Psoas muscle (tissue), 8 donors: ENCODE measurements around the gene GALNT9. TPM values are rescaled to one million over a fixed set of nuclear protein-coding genes. Genes with fewer than 3 reads are reported as not detected.

Source experiments
- ATAC-seq, 4 donors: fragments of 200-7000 bp; cut with Tn5 transposase; one replicate each; pipeline ENCODE4 v1.9.1; 2020; ENCODE audit warnings: moderate library complexity in 3 of 4, mild to moderate bottlenecking in 2 of 4
- DNase-seq, 2 donors: peaks; one replicate each; pipeline ENCODE4 v3.0.0-alpha.2; 2020
- H3K27ac ChIP-seq: fragments of 200-600 bp; one replicate; pipeline ENCODE4 v1.8.0; 2022
- H3K27me3 ChIP-seq, 3 donors: fragments of 200-600 bp in 1 of 3; one replicate each; pipeline versions ENCODE4 v1.6.1 to v1.8.0; 2013 to 2022; ENCODE audit warnings: low read length in 2 of 3, mild to moderate bottlenecking in 2 of 3, moderate library complexity in 1 of 3; ENCODE audit not compliant: insufficient read depth in 3 of 3
- H3K36me3 ChIP-seq, 2 donors: fragments of 200-600 bp in 1 of 2; one replicate each; pipeline versions ENCODE4 v1.6.1 to v1.8.0; 2013 to 2022; ENCODE audit warnings: low read depth in 1 of 2, mild to moderate bottlenecking in 1 of 2, moderate library complexity in 1 of 2; ENCODE audit not compliant: insufficient read depth in 1 of 2
- H3K4me1 ChIP-seq: fragments of 200-600 bp; one replicate; pipeline ENCODE4 v1.8.0; 2022
- H3K4me3 ChIP-seq: fragments of 200-600 bp; one replicate; pipeline ENCODE4 v1.8.0; 2022; ENCODE audit warnings: mild to moderate bottlenecking
- H3K9me3 ChIP-seq: fragments of 200-600 bp; one replicate; pipeline ENCODE4 v1.8.0; 2022
- CTCF ChIP-seq: fragments of 200-600 bp; IDR thresholded peaks from one replicate; pipeline ENCODE4 v1.8.0; 2022; ENCODE audit warnings: antibody characterized with exemption
- WGBS, 3 donors: extraction: QIAGEN DNeasy Blood & Tissue Kit; methylation state at CpG; one replicate each; pipeline versions ENCODE4 v1.1.6 to v1.1.7; 2013; 5-methylcytosine and 5-hydroxymethylcytosine counted together
- intact Hi-C, 2 donors: fragments of 100-400 bp; cut with DNase I; formaldehyde crosslinking; loops; one replicate each; pipeline versions ENCODE4 v1.11.0 to v1.14.2; 2022
- polyA plus RNA-seq, 3 donors: library from polyadenylated mRNA; stranded (reverse); fragments of 200-250 nt; gene quantifications; one replicate each; pipeline ENCODE4 v1.2.3, GENCODE V29; 2013
- total RNA-seq, 4 donors: library from RNA; stranded (reverse); fragmentation: NEBNext Ultra II Directional in 2 of 4; extraction: Animal tissue kit (Norgen Biotek cat#: 25700) in 2 of 4; gene quantifications; one replicate each; pipeline versions ENCODE4 v1.2.1 to v1.2.4, GENCODE V29; 2021 to 2023
- donor health status: healthy with polysubstance abuse.
- donor health status: DM: no; HTN: no; CAD: no; lungs with moderate emphysema.
- donor health status: Bipolar disorder and iron deficiency.
- donor health status: healthy.
- donor health status: DM: yes; HTN: yes; CAD: no.
- donor health status: DM: no; HTN: no; CAD: no.
- donor health status: DM: no; HTN: no; CAD: no.
- donor health status: DM: yes; HTN: yes; CAD: no.

GALNT9 gene
- total and polyA plus RNA-seq, 7 donors, result 0.01 to 0.21 (median 0.08) TPM; not detected in 4

GRCh38 chr12:132313182-132313581 is 16.2 kb downstream of the GALNT9 start:
- Histone ChIP-seq H3K4me1 (no peaks in the 10 kb centered on the region), H3K27me3 (peaks cover 0 to 20% (median 8%) of the 10 kb centered on the region in 3 donors), H3K4me3 (no peak overlapping the region), H3K36me3 (no peaks in the 10 kb centered on the region), H3K9me3 (peaks cover 15% of the 10 kb centered on the region), H3K27ac (no peak overlapping the region)
- WGBS, 3 donors, result 92 to 100% (median 100%) methylated on average over 1 of the region's 1 CpG
- TF ChIP-seq CTCF, result no peak
- ATAC-seq (no peak), DNase-seq (no peak)
- intact Hi-C loops, result no loop called here

- Histone ChIP-seq H3K27ac (no peak overlapping the region), H3K27me3 (peaks cover 0 to 23% (median 6%) of the 10 kb centered on the region in 3 donors), H3K36me3 (no peaks in the 10 kb centered on the region), H3K4me1 (no peaks in the 10 kb centered on the region), H3K9me3 (peaks cover 15% of the 10 kb centered on the region), H3K4me3 (no peak overlapping the region)
- DNase-seq (peak in 1 of 2 donors; percentile 12), ATAC-seq (no peak)
- intact Hi-C loops, result no loop called here
- TF ChIP-seq CTCF, result no peak
- WGBS, 3 donors, result 76 to 85% (median 82%) methylated on average over 6 of the region's 6 CpGs
Measured at GRCh38 chr12:132312516-132312915, 16.9 kb downstream of the GALNT9 start.

GRCh38 chr12:132311201-132311915 is 18.0 kb downstream of the GALNT9 start:
- WGBS, 3 donors, result 82 to 86% (median 82%) methylated on average over 17 of the region's 17 CpGs
- Histone ChIP-seq H3K4me3 (no peak overlapping the region), H3K36me3 (no peaks in the 10 kb centered on the region), H3K27me3 (peaks cover 0 to 11% (median 9%) of the 10 kb centered on the region in 3 donors), H3K27ac (no peak overlapping the region), H3K4me1 (no peaks in the 10 kb centered on the region), H3K9me3 (peaks cover 15% of the 10 kb centered on the region)
- TF ChIP-seq CTCF, result no peak
- DNase-seq (peak; percentile 6 to 22), ATAC-seq (no peak)
- intact Hi-C loops, result no loop called here

- intact Hi-C loops, result no loop called here
- H3K4me3 ChIP-seq, result no peak overlapping the region
Measured at GRCh38 chr12:132310181-132311040, 19.0 kb downstream of the GALNT9 start.

More at GRCh38 chr12:132310181-132311040, 19.0 kb downstream of the GALNT9 start:
- H3K27ac ChIP-seq, result no peak overlapping the region
- no peak for TF ChIP-seq CTCF
- WGBS, 3 donors, result 66 to 72% (median 69%) methylated on average over 30 to 33 of the region's 33 CpGs
- peaks cover 15% of the 10 kb centered on the region for H3K9me3 ChIP-seq
- peaks cover 0 to 10% (median 3%) of the 10 kb centered on the region in 3 donors for H3K27me3 ChIP-seq
- H3K4me1 ChIP-seq, result no peaks in the 10 kb centered on the region
- peak; percentile 9 to 26 for DNase-seq
- H3K36me3 ChIP-seq, result no peaks in the 10 kb centered on the region
- no peak for ATAC-seq
